ENCODE results near the gene RALB.
A peak's percentile ranks its signal among the peaks of the same experiment; 100 is the strongest.
"Not testable (repeated sequence)": the region's sequence is repeated elsewhere in the genome, so short reads cannot be mapped to it uniquely, and the experiment has no call there.

Gene RALB

DNA sequence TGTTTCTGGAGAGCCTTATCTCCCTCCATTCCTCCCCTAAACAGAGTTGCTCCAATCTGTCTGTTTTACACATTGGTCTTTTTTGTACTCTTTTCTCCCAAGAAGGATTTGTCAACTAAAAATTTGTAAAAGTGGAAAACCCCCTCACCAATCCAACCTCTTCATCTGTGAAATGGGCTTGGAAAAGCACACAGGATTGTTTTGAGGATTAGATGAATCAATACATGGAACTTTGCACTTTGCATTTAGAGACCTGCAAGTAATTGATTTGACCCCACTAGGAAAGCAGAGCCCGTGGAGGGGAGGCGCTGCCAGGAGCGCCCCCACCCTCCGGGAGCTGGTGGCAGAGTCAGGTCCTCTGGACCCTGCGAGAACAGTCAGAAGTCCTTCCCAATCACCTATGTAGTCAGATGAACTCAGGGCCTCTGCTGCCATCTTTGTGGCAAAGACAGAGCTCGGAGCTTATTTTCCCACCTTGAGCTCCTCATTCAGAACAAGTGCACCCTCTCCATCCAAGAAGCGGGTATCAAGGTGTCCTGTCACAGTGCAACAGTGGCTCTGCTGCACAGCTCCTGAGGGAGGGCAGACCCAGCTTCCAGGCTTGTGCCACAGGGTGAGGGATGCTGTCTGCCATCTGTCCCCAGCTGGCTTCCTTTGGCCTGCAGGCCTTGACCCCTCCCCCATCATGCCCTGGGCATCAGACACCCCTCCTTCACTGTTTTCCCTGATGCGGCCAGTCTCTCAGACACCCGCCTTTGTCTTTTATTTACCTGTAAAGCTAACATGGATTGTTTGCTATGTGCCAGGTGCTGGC, 27.7 kb upstream of the RALB start:
- DNase-seq: no peak

DNA sequence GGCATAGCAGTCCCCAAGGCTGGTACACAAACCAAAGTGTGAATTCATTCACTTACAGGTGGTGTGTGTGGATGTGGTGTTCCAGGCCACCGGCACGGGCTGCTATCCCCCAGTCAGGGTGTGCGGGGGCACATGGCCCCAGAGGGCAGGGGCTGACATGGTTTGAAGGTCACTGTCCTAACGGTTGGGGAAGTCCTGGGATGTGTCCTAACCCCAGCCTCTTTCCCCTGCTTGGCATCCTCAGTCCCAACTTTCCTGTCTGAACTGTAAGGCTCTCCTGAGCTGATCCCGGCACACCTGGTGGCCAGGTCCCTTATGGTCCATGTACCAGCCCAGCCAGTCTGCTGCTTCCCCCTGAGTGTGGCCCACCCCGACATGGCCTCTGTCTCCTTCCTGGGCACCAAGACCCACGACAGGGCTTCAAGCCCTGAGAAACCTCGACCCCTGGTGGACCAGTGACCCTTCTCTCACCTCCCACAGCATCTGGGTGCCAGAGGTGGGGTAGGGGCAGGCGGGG, 27.0 kb upstream of the RALB start:
- DNase-seq: no peak

DNA sequence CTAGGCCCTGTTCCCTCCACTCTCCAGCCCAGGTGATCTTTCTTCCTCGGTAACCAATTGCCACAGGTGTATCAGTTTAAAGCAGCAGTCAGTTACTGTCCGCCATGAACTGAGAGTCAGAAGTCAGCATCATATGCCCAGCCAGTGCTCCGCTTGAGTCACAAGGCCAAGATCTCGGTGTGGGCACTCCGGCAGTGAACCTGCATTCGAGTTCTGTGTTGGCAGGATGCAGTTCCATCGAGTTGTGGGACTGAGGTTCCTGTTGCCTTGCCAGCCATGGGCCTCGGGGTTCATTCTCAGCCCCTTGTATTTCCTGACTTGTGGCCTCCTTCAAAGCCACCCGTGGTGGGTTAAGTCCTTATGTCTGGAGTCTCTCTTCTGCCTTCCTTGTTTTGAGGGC, 26.3 kb upstream of the RALB start:
- no peak for DNase-seq

DNA sequence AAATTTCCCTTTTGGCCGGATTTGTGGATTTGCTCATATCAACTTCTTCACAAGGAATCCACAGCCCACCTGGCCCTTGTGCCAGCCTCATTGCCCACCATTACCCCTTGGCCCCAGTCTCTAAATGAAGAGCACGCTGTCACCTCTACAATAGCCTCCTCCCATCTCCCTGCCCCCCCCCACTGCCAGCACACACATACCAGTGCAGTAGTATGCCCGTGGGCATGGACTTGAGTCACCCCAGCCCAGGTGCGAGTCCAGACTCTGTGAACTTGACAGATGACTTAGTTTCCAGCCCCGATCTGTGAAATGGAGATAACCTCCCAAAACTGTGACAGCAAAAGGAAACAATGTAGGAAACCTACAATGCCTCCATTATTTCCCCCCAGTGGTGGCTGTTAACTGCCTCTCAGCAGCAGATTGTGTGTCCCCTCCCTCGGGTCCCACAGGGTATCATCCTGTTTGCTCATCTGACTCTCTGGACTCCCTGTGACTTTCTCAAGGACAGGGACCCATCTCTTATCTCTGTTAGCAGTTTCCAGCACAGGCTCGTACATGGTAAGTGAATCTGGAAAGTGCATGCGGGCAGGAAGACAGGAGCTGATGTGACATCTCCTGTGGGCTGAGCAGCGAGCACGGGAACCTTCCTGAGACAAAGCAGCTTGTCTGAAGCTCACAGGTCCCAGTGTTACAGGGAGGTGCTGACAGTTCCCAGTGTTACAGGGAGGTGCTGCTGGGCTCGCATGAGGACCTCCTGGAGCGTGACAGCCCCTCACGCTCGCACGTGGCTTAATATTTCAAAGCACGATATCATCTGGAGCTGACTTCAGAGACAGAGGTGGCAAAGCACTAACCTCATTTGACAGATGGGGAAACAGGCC, 25.3 kb upstream of the RALB start:
- DNase-seq: no peak

DNA sequence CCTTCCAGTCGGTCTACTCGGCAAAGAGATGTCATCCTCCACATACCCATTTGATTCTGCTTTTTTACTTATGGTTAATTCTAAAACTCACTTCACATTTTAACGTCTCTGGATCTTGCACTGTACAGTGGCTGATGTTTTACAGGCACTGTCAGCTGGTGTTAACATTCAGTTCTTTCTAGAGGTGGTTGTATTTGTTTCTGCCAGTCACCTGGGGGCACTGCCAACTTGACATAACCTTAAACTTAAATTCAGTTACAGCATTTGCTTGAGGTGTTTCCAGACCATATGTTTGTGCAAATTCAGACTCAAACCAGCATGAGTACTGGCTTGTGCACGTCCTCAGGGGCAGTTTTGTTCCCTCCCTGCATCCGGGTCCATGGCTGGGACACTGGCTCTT, 24.1 kb upstream of the RALB start:
- DNase-seq: peak in 1 of 5 donors; percentile 46

DNA sequence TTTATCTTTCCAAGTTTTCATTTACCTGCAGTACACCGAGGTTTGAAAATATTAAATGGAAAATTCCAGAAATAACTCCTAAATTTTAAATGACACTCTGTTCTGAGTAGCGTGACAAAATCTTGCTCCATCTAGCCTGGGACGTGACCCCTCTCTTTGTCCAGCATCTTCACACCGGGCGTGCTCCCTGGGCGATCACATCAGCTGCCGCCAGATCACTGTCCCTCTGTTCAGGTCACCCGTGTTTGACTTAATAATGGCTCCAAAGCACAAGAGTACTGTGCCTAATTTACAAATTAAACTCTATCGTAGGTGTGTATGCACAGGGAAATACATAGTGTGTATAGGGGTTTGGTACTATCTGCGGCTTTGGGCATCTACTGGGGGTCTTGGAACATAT, 23.3 kb upstream of the RALB start:
- no peak for DNase-seq

DNA sequence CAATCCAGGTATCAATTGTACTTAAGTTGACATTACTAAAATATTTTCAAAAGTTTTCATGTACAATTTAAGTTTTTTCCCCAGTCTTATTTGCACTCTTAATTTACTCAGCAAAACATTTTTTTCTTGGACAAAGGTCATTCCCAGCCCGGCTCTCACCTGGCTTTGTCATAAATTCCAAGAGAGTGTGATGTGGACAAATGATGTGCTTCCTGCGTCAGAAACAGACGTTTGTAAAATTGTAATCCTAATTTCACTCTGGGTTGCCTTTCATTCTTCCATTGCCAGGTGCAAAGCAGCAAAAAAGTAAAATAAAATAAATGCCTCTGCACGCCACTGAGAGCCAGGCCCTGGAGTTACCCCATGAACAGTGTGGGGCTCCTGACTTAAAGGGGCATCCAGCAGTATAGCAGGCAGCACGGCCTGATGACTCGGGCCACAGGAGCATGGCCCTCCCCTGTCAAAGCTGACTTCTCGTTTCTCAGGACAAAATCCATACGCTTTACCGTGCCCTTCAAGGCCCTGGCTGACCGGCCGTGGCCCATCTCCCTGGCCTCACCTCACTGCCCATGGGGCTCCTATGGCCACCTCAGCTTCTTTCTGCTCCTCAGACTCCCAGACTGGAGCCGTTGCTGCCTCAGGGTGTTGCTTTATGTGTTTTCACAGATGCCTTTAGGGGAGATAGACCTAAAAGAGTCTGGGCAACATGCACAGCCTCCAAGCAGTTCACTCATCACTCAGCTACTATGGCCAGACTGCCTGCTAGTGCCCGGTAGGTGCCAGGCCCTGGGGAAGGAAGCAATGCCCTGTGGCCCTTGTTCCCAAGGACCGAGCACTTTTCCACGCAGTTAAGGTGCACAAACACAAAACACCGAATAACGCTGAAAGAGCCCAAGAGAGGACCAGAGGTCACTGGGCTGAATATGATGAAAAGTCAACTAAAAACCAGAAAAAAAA, 21.9 kb upstream of the RALB start:
- no peak for DNase-seq

DNA sequence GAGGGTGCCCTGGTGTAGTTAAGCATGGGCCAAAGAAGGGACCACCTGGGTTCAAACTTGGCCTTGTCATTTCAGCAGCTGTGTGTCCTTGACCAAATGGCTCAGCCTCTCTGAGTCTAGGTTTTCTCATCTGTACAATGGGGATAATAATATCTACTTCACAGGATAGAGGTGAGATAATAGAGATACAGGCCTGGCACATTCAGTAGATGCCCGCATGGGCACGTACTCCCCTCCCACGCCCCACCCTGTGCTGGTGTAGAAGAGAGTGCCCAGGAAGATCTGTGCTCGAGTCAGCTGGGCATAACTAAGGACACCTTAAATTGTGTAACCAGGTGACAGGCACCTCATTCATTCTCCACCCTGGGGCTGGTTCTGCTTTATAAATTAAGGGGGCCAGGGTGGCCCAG, 21.1 kb upstream of the RALB start:
- DNase-seq: no peak

DNA sequence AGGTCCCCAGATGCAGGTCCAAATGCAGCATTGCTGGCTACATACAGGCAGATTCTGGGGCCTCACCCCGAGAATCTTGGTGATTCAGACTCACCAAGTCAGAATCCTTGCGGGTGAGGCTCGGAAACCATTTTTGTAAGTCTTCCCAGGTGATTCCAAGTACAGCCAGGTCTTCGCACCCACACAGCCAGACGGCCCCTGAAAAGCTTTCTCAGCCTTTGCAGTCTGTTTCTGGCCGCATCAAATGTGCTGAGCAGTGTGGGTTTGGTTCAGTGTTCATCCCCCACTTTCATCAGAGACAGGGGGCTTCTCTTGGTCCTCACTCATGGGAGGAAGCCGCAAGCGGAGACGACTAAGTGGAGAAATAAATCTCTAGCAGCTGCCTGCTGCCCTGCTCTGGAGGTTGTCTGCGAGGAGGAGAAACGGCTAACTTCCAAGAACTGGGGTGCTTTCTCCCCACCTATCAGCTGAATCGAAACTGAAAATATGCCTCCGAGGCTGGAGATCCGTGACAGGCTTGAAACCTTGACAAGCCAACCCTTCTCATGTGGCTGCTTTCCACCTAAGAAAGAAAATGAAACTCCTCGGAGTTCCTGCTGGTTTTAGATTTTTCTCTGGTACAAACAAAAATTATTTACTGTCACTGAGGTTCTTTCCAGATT, 20.5 kb upstream of the RALB start:
- peak in 4 of 5 donors; percentile 46 to 95 (median 54) for DNase-seq

DNA sequence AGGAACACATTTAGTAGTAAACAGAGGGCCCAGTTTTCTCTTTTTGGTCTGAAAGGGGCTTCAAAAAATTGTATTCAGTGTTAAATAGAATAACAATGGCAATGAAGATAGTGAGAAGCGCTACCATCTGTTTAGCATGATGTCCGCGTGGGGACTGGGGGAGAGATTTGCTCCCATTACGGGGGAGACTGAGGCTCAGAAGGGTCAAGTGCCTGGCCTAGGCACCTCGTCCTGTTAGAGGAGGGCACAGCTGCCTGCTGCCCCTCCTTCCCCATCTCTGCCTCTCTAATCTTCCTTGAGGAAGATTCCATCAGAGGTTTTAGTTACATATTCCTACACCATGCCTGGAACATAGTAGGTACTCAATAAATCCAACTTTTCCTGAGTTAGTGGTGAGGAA, 19.4 kb upstream of the RALB start:
- DNase-seq: no peak

DNA sequence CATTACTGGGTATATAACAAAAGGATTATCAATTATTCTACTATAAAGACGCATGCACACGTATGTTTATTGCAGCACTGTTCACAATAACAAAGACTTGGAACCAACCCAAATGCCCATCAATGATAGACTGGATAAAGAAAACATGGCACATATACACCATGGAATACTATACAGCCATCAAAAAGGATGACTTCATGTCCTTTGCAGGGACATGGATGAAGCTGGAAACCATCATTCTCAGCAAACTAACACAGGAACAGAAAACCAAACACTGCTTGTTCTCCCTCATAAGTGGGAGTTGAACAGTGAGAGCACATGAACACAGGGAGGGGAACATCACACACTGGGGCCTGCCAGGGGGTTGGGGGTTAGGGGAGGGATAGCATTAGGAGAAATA, 17.5 kb upstream of the RALB start:
- DNase-seq: not testable (repeated sequence)

DNA sequence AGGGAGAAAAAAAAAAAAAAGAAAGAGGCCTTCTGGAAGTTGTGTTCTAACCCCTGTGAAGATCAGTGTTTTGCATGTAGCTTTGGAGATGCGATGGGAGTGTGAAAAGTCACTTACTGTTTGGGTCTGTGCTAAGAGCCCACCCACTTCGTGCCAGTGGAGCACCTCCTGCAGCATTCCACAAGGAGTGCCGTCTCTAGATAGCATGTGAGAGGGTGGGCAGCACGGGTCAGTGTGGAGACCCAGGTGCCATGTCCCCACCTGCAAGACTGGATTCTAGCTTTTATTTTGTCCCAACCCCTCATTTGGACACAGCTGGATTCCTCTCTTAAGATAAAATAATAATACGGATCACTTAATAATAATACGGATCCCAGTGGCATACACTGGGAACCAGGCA, 17.0 kb upstream of the RALB start:
- no peak for DNase-seq

DNA sequence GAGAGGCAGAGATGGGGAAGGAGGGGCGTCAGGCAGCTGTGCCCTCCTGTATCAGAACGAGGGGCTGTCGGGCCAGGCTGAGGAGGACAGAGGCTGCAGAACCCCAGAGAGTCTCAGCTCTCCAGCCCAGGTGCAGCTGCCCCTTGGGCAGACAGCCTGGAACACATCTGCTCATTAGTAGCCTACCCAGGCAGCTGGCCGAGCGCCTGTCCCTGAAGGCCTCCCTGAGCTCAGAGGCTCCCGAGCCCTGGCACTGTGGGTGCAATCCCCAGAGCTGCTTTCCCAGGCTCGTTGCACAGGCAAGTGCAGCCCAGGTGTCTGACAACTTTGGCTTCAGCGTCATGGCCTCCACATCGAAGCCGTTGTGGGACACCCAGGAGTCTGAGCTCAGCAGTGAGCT, 16.3 kb upstream of the RALB start:
- no peak for DNase-seq

DNA sequence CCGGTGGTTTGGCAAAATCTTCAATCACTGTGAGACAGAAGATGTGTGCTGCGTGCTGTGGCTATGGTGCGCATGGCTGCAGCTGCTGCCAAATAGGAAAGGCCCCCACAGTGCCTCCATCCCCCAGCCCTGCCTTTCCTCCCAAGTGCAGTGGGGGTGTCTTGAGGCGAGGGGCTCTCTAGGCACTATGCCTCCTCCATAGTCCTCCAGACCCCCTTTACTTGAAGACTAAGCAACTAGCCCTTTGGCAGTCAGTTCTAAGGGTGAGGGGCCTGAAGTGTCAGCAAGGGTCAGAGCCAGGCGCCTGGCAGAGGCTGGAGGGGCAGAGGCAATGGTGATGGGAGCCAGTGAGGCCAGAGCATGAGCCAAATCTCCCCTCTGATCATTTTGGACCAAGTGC, 15.9 kb upstream of the RALB start:
- DNase-seq: no peak

DNA sequence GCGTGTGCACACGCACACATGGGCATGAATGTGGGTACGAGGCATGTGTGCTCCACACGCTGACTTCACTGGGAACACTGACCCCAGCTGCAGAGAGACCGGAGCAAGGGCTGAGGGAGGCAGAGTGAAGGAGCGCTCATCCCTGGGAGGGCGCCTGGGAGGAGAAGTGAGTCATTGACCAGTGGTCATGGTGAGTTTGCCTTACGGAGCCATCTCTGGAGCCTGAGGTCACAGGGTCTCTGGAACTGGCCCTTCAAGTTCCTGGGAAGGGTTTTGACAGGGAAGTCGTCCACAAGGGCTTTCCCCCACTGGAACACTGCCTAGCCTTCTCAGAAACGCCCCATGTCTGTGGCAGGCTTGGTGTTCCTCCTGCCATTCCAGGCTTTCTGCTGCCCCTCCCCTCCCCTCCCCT, 15.2 kb upstream of the RALB start:
- no peak for DNase-seq

DNA sequence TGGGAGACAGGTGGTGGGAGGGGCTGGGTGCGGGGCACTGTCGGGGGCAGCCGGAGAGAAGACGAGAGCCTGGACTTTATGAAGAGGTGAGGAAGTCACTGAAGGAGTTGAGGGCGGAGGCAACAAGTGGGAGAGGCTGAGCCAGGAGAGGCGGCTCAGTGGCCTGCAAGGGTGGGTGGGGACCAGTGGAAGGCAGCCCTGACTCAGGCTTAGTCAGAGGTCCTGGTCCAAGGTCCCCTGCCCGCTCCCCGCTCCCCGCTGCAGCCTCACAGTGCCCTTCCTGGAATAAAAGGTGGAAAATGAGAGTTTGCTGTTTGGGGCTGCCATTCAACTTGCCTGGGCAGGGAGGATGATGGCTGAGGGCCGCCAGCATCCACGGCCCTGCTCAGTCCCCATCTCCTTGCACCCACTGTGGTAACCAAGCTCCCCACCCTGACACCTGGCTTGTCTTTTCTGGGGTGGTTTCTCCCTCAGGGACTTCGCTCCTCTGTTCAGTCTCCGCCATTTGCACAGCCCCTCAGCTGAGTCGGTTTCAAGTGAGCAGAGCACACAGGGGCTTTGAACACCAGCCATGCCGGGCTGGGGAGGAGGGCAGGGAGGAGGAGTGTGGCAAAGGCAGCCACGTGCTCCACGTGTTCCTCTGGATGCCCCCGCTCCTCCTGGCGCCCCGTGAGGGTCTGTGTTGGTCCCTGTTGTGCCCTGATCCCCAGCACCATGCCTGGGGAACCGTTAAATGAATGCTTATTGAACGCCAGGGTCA, 13.7 kb upstream of the RALB start:
- no peak for DNase-seq

DNA sequence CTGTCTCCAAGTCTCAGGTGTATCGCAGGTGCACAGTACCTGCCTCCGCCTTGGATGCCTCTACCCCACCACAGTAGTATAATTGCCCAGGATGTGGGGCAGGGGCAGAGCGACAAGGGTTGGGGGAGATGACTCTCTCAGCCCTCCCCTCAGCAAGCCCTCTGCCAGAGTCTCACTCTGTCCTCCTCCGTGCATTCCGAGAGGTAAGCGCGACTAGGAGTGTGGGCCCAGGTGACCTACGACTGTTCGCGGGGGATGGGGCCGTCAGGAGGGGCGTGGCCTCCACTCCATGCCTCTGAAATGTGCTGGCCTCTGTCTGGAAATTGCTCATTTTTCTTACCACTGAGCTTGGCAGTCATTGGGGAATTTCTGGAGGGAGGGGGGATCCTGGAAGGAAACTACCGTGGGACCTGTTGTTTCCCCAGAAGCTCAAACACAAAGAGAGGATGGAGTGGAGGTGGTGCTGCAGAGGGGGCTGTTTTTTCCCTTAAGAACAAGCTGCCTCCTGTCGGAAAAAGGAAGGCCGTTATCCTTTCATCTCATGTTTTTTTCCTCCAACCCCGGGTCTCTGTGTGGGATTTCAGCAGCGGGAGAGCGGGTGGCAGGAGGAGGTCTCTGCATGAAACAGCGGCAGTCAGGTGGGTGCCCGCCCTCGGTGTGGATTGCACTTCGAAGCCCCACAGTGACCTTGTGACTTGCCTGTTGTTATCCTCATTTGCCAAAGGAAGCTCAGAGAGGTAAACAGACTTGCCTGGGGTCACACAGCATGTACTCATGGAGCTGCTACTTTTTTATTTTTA, 13.0 kb upstream of the RALB start:
- DNase-seq: no peak

DNA sequence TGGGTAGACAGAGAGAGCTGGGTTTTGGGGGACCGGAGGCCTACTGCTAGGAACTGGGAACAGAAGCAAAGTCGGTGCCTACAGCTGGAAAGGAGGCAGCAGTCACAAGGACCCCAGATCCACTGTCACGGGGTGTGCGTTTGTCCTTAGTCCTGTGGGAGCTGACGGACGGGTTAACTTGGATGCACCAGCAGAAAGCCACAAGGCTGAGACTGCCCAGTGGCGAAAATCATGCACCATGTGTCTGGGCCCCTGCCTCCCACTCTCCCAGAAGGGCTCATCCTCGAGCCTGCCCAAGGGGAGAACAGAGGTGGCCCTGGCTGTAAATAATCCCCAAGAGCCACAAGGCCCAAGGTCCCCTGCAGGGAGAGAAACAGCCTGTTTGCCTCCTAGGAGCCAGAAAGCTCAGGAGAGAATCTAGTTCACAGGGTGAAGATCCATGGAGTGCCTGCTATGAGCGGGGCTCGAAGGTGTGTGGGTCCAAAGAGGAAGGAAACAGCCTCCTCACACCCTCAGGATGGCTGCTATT, 11.7 kb upstream of the RALB start:
- no peak for DNase-seq

DNA sequence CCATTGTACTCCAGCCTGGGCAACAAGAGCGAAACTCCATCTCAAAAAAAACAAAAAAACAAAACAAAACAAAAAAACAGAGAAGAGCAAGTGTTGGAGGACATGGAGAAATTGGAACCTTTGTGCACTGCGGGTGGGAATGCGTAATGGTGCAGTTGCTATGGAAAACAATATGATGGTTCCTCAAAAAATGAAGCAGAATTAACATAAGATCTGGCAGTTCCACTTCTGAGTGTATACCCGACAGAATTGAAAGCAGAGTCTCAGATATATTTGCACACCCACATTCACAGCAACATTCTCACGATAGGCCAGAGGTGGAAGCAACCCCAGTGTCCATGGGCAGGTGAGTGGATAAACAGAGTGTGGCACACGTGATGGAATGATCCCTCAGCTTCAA, 11.0 kb upstream of the RALB start:
- DNase-seq: no peak

DNA sequence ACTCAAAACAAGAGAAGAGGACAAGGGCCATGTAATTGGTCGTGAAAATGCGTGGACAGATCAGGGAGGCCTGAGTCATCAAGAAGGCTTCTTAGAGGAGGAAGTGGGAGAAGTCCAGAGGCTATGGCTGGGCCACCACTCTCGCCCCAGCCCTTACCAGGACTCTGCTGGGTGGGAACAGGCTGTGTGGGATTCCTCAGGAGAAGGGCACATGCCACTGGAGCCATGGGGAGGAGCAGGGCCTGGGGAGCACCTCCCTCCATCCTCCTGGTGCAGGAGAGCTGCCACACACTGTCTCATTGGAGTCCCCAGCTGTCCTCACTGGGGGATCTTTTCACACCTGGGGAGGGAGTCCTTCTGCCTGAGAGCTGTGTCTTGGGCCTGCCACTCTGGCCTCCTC, 9.4 kb upstream of the RALB start:
- no peak for DNase-seq
